GM12878 (cell line): Measurements from ENCODE around the gene NR4A2. TPM values are rescaled to one million over a fixed set of nuclear protein-coding genes. Genes with fewer than 3 reads are reported as not detected.

Experiments
- ATAC-seq: fragments of 200-7000 bp; cut with Tn5 transposase; 3 replicates; pipeline ENCODE4 v1.9.1; 2020; ENCODE audit warnings: mild to moderate bottlenecking, moderate library complexity
- BruUV-seq: library from RNA; stranded (reverse); fragments of 400-500 nt; replicated peaks from 2 replicates; lab custom pipeline; 2021; lab: Mats Ljungman, UMichigan
- CTCF ChIA-PET: fragments of 300-600 bp; sonication (Branson Sonifier 250); formaldehyde crosslinking; extraction: SDS; loops from one replicate; lab custom pipeline; 2021; ENCODE audit warnings: inconsistent platforms; lab: Yijun Ruan, JAX
- POLR2A ChIA-PET: fragments of 350-600 bp; formaldehyde crosslinking; extraction: SDS; loops from one replicate; lab custom pipeline; 2021; ENCODE audit warnings: inconsistent platforms; lab: Charles Lee
- RAD21 ChIA-PET: fragments of 300-600 bp; sonication (Branson Sonifier 250); formaldehyde crosslinking; loops from one replicate; lab custom pipeline; 2023; ENCODE audit warnings: antibody characterized with exemption; ENCODE audit not compliant: unreplicated experiment; lab: Charles Lee
- SMC1A ChIA-PET: fragments of 300-600 bp; sonication (Branson Sonifier 250); formaldehyde crosslinking; loops from one replicate; lab custom pipeline; 2023; ENCODE audit not compliant: unreplicated experiment, uncharacterized antibody; lab: Charles Lee
- DNase-seq: peaks from one replicate; pipeline ENCODE4 v3.0.0-alpha.2; 2011; ENCODE audit warnings: low read depth, low spot score
- FAIRE-seq: peaks from 3 replicates; lab custom pipeline; 2011; peaks lifted over from hg19 to GRCh38; lab: Jason Lieb, UNC
- H2AFZ ChIP-seq: 2 replicates; pipeline ENCODE4 v1.6.0; 2011; ENCODE audit warnings: low read depth, low read length, control low read depth; ENCODE audit not compliant: control insufficient read depth
- H3K27ac ChIP-seq: 2 replicates; pipeline ENCODE4 v1.5.1; 2011; ENCODE audit warnings: control low read depth; ENCODE audit not compliant: control insufficient read depth, insufficient read depth
- H3K27me3 ChIP-seq, 2 experiments: replicated peaks in 1 of 2; 2 replicates each; pipeline versions ENCODE4 v1.6.0 to v1.6.1; 2011; ENCODE audit warnings: low read length in 1 of 2; ENCODE audit not compliant: control insufficient read depth in 2 of 2, insufficient read depth in 2 of 2
- H3K36me3 ChIP-seq, 2 experiments: 2 replicates each; pipeline ENCODE4 v1.5.1; 2011; ENCODE audit warnings: low read length in 1 of 2; ENCODE audit not compliant: control insufficient read depth in 2 of 2, insufficient read depth in 2 of 2
- H3K4me1 ChIP-seq: 2 replicates; pipeline ENCODE4 v1.6.1; 2011; ENCODE audit warnings: mild to moderate bottlenecking, low read length, moderate library complexity, mixed read lengths; ENCODE audit not compliant: control insufficient read depth, insufficient read depth
- H3K4me2 ChIP-seq: 2 replicates; pipeline ENCODE4 v1.6.0; 2011; ENCODE audit warnings: control low read depth; ENCODE audit not compliant: control insufficient read depth, insufficient read depth
- H3K4me3 ChIP-seq: fragments of 200-600 bp; sonication (generic); 2 replicates; pipeline ENCODE4 v1.5.1; 2016
- H3K79me2 ChIP-seq: 2 replicates; pipeline ENCODE4 v1.6.0; 2011; ENCODE audit warnings: low read length; ENCODE audit not compliant: control insufficient read depth, insufficient read depth
- H3K9ac ChIP-seq: 2 replicates; pipeline ENCODE4 v1.8.0; 2011; ENCODE audit warnings: low read length, control low read depth, mixed read lengths; ENCODE audit not compliant: control insufficient read depth, insufficient read depth
- H3K9me3 ChIP-seq: replicated peaks from 3 replicates; pipeline ENCODE4 v1.5.1; 2011; ENCODE audit warnings: mild to moderate bottlenecking, low read length; ENCODE audit not compliant: control insufficient read depth, insufficient read depth
- H4K20me1 ChIP-seq: 2 replicates; pipeline ENCODE4 v1.6.0; 2011; ENCODE audit not compliant: control insufficient read depth, insufficient read depth
- ETV6 ChIP-seq, 2 experiments: fragments of 450-650 bp in 1 of 2; IDR thresholded peaks in 1 of 2; conservative IDR thresholded peaks in 1 of 2; 2 replicates each; pipeline ENCODE4 v1.6.1; 2014; ENCODE audit warnings: antibody characterized with exemption in 1 of 2, borderline replicate concordance in 1 of 2, low read depth in 1 of 2, mild to moderate bottlenecking in 1 of 2, moderate library complexity in 1 of 2
- MYC ChIP-seq: IDR thresholded peaks from 2 replicates; pipeline ENCODE4 v1.6.1; 2011; ENCODE audit warnings: mild to moderate bottlenecking, low read length, moderate library complexity, inconsistent platforms; ENCODE audit not compliant: insufficient read depth, insufficient replicate concordance, insufficient read length, severe bottlenecking
- STAT3 ChIP-seq: IDR thresholded peaks from 2 replicates; pipeline ENCODE4 v1.6.1; 2011; ENCODE audit warnings: low read depth, low read length, improper control_type of control experiment
- WGBS: methylation state at CpG from one replicate; pipeline ENCODE4 v1.1.6; 2016; ENCODE audit warnings: low lambda C conversion rate; ENCODE audit not compliant: insufficient replicate concordance, insufficient coverage; ENCODE audit errors: missing lambda C conversion rate; 5-methylcytosine and 5-hydroxymethylcytosine counted together
- in situ Hi-C: fragments of 300-500 bp; cut with MboI; formaldehyde crosslinking; loops from 9 replicates; pipeline ENCODE4 v1.14.3; 2018; ENCODE audit warnings: mixed read lengths
- intact Hi-C: fragments of 100-400 bp; cut with micrococcal nuclease; formaldehyde crosslinking; loops from one replicate; pipeline ENCODE4 v1.14.2; 2022; ENCODE audit not compliant: unreplicated experiment
- polyA plus RNA-seq, 11 experiments: library from polyadenylated mRNA; depleted of rRNA in 4 of 11; unstranded in 6 of 11; stranded (reverse) in 5 of 11; fragments of >200 nt; fragmentation: Nextera tagmentation in 4 of 11; fragmentation: Illumina TruSeq in 1 of 11; extraction: Ambion mirVana in 4 of 11; extraction: Trizol in 1 of 11; gene quantifications; 1 replicate in 1 of 11; 2 replicates in 10 of 11; pipeline versions ENCODE4 v1.2.1 to v1.2.3, GENCODE V29; 2011 to 2016; ENCODE audit warnings: inconsistent platforms in 2 of 11, missing spikeins in 2 of 11, low read depth in 1 of 11
- total RNA-seq, 4 experiments: library from RNA; depleted of rRNA in 3 of 4; stranded (reverse); fragments of >200 nt in 3 of 4; fragmentation: Illumina TruSeq in 1 of 4; extraction: Trizol in 1 of 4; gene quantifications; 2 replicates each; pipeline versions ENCODE4 v1.2.1 to v1.2.3, GENCODE V29; 2013 to 2021
- TF ChIP-seq, protein P1 (sequence below): fragments of 450-650 bp; formaldehyde crosslinking; IDR thresholded peaks from 2 replicates; pipeline ENCODE4 v1.5.0; 2022; ENCODE audit warnings: mild to moderate bottlenecking, missing genetic modification characterization
- TF ChIP-seq, protein P2 (sequence below): IDR thresholded peaks from 2 replicates; pipeline ENCODE4 v1.6.1; 2011; ENCODE audit warnings: borderline replicate concordance, low read depth, mild to moderate bottlenecking, moderate library complexity, low read length; ENCODE audit not compliant: insufficient read depth, poor library complexity, severe bottlenecking
- TF ChIP-seq, protein P3 (sequence below): IDR thresholded peaks from 2 replicates; pipeline ENCODE4 v1.6.1; 2011; ENCODE audit warnings: low read depth, low read length, improper control_type of control experiment, borderline replicate concordance

The NR4A2 gene
- total and polyA plus RNA-seq, 10 of the 15 experiments (the other 5 are each of a cell fraction or from before 2014, with no cell fraction given): 0.15 to 3.4 (median 0.58) TPM

DNA sequence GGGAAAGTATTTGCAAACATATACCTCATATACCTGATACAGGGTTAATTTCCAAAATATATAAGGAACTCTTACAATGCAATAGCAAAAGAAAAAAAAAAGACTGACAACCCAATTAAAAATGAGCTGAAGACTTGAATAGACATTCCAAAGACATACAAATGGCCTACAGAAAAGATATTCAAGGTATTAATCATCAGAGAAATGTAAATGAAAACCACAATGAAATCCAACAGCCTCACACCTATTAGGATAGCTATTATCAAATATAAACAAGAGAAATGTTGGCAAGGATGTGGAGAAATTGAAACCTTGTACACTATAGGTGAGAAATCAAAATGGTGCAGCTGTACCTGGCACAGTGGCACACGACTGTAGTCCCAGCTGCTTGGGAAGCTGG, 25.7 kb downstream of the NR4A2 start:
- 71% methylated on average over 1 of the region's 1 CpG for WGBS
- no peaks in the 10 kb centered on the region for H4K20me1 ChIP-seq
- no peaks in the 10 kb centered on the region for H3K9me3 ChIP-seq
- no peak for DNase-seq
- H3K4me3 ChIP-seq: no peak overlapping the region
- no TSS peak for BruUV-seq
- no peaks in the 10 kb centered on the region; the same call in 1 of the 2 replicates for H3K4me1 ChIP-seq
- ATAC-seq: no peak
- no peak overlapping the region for H3K27ac ChIP-seq
- TF ChIP-seq, protein P1, sequence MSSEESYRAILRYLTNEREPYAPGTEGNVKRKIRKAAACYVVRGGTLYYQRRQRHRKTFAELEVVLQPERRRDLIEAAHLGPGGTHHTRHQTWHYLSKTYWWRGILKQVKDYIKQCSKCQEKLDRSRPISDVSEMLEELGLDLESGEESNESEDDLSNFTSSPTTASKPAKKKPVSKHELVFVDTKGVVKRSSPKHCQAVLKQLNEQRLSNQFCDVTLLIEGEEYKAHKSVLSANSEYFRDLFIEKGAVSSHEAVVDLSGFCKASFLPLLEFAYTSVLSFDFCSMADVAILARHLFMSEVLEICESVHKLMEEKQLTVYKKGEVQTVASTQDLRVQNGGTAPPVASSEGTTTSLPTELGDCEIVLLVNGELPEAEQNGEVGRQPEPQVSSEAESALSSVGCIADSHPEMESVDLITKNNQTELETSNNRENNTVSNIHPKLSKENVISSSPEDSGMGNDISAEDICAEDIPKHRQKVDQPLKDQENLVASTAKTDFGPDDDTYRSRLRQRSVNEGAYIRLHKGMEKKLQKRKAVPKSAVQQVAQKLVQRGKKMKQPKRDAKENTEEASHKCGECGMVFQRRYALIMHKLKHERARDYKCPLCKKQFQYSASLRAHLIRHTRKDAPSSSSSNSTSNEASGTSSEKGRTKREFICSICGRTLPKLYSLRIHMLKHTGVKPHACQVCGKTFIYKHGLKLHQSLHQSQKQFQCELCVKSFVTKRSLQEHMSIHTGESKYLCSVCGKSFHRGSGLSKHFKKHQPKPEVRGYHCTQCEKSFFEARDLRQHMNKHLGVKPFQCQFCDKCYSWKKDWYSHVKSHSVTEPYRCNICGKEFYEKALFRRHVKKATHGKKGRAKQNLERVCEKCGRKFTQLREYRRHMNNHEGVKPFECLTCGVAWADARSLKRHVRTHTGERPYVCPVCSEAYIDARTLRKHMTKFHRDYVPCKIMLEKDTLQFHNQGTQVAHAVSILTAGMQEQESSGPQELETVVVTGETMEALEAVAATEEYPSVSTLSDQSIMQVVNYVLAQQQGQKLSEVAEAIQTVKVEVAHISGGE (CRISPR knock-in tag): no peak
- TF ChIP-seq STAT3: no peak
- TF ChIP-seq ETV6 (conservative IDR thresholded peaks at IDR 0.05 in 1 of 2, IDR thresholded peaks at IDR 0.05 in 1 of 2; ENCODE audit: borderline replicate concordance in 1 of 2, low read depth in 1 of 2): no peak
- TF ChIP-seq, protein P2, sequence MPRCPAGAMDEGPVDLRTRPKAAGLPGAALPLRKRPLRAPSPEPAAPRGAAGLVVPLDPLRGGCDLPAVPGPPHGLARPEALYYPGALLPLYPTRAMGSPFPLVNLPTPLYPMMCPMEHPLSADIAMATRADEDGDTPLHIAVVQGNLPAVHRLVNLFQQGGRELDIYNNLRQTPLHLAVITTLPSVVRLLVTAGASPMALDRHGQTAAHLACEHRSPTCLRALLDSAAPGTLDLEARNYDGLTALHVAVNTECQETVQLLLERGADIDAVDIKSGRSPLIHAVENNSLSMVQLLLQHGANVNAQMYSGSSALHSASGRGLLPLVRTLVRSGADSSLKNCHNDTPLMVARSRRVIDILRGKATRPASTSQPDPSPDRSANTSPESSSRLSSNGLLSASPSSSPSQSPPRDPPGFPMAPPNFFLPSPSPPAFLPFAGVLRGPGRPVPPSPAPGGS: no peak
- TF ChIP-seq MYC: no peak
- TF ChIP-seq, protein P3, sequence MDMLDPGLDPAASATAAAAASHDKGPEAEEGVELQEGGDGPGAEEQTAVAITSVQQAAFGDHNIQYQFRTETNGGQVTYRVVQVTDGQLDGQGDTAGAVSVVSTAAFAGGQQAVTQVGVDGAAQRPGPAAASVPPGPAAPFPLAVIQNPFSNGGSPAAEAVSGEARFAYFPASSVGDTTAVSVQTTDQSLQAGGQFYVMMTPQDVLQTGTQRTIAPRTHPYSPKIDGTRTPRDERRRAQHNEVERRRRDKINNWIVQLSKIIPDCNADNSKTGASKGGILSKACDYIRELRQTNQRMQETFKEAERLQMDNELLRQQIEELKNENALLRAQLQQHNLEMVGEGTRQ: no peak
- RAD21 ChIA-PET: no interaction called here
- POLR2A ChIA-PET: interaction anchor here (0.6 kb wide), 2 partner anchors 104 to 277 kb away, joined by 3 to 10 read pairs; no protein-coding TSS in a partner anchor
- in situ Hi-C loops (no loop called here), intact Hi-C loops (no loop called here)
- CTCF ChIA-PET: interaction anchor here (0.6 kb wide), 1 partner anchor 302 kb away, joined by 4 read pairs; no protein-coding TSS in a partner anchor
- no peak overlapping the region for H3K4me2 ChIP-seq
- no peak for FAIRE-seq
- H3K79me2 ChIP-seq: no peaks in the 10 kb centered on the region
- no peaks in the 10 kb centered on the region for H3K36me3 ChIP-seq
- SMC1A ChIA-PET: interaction anchor here (0.6 to 1.8 kb wide), 4 partner anchors 10 to 547 kb away, joined by 3 to 7 read pairs (median 3); no protein-coding TSS in a partner anchor
- no peak overlapping the region for H3K9ac ChIP-seq
- H2AFZ ChIP-seq: no peak overlapping the region
- H3K27me3 ChIP-seq: no peaks in the 10 kb centered on the region
